Germinal center (tissue), 1 donor: Measurements from ENCODE around the gene ZBTB47.

Experiments
- DNase-seq: peaks from one replicate; pipeline ENCODE4 v3.0.0; 2012; ENCODE audit warnings: mixed read lengths, low spot score

ZBTB47 gene

DNA sequence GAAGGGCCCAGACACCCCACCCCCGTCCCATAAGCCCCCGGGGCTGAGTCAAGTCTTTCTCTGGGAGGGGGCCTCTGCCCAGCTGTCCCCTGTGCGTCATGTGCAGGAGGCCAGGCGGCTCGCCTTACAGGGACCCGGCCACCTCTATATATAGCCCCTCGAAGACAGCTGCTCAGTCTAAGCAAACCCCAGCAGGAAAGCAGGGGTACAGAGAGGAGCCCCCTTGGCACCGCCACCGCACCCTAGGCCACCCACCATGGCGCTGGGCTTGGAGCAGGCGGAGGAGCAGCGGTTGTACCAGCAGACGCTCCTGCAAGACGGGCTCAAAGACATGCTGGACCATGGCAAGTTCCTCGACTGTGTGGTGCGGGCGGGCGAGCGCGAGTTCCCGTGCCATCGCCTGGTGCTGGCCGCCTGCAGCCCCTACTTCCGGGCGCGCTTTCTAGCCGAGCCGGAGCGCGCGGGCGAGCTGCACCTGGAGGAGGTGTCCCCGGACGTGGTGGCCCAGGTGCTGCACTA is 31.9 kb downstream of the ZBTB47 start, which contains the start of gene KLHL40:
TSS of gene KLHL40 (plus strand) at position 175 of the 519 bp plus-strand sequence. CDS start at position 257, 82 bp downstream.
- no peak for DNase-seq

DNA sequence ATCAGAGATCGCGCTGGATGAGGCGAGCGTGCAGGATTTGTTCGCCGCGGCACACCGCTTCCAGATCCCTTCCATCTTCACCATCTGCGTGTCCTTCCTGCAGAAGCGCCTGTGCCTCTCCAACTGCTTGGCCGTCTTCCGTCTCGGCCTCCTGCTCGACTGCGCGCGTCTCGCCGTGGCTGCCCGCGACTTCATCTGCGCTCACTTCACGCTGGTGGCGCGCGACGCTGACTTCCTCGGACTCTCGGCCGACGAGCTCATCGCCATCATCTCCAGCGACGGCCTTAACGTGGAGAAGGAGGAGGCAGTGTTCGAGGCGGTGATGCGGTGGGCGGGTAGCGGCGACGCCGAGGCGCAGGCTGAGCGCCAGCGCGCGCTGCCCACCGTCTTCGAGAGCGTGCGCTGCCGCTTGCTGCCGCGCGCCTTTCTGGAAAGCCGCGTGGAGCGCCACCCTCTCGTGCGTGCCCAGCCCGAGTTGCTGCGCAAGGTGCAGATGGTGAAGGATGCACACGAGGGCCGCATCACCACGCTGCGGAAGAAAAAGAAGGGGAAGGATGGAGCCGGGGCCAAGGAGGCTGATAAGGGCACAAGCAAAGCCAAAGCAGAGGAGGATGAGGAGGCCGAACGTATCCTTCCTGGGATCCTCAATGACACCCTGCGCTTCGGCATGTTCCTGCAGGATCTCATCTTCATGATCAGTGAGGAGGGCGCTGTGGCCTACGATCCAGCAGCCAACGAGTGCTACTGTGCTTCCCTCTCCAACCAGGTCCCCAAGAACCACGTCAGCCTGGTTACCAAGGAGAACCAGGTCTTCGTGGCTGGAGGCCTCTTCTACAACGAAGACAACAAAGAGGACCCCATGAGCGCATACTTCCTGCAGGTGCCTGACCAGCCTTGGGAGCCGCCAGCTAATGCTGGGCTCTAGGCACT is 32.7 kb downstream of the ZBTB47 start:
- DNase-seq = no peak

DNA sequence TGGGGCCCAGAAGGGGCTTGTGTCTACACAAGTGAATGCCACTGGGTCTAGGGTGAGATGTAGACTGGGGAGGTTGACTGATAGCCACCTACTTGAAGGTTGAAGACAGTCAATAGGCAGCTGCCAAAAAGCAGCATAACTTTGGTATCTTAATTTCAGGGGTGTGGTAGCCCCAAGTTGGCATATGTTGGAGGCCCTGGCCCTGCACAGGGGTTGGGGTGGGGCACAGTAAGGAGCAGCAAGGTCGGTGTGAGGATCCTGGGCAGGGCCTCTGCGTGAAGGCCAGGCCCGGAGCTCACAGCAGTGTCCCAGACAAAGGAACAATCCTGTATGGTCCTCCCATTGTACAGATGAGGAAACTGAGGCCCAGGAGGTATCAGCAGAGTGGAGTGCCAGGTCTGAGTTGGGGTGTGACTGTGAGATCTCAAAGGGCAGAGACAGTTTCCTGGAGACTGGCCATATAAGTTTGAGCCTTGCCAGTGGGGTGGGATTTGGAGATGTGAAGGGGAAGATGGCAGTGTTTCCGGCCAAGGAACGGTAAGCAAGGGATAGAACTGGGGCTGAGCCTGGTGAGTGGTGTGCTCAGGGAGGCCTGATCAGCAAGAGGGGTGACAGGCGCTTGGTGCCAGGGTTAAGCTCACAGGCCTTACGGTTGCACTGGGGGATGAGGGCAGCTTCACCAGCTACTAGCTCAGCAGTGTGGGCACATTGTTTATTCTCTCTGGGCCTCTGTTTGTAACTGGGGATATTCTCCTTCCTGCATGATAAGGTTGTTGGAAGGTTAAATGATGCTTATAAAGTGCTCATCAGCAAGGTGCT is 33.5 kb downstream of the ZBTB47 start:
- DNase-seq = no peak

DNA sequence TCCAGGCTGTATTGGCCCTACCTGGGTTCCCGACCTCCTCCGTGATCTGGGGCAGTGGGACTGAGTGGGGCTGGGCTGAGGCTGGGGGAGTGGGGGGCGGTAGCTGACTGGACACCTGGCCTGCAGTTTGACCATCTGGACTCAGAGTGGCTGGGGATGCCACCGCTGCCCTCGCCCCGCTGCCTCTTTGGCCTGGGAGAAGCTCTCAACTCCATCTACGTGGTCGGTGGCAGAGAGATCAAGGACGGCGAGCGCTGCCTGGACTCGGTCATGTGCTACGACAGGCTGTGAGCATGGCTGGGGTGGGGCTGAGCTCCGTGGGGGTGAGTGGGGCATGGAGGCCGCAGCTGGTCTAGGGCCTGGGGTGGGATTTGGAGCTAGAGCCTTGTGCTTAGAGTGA is 34.5 kb downstream of the ZBTB47 start:
- DNase-seq = no peak

DNA sequence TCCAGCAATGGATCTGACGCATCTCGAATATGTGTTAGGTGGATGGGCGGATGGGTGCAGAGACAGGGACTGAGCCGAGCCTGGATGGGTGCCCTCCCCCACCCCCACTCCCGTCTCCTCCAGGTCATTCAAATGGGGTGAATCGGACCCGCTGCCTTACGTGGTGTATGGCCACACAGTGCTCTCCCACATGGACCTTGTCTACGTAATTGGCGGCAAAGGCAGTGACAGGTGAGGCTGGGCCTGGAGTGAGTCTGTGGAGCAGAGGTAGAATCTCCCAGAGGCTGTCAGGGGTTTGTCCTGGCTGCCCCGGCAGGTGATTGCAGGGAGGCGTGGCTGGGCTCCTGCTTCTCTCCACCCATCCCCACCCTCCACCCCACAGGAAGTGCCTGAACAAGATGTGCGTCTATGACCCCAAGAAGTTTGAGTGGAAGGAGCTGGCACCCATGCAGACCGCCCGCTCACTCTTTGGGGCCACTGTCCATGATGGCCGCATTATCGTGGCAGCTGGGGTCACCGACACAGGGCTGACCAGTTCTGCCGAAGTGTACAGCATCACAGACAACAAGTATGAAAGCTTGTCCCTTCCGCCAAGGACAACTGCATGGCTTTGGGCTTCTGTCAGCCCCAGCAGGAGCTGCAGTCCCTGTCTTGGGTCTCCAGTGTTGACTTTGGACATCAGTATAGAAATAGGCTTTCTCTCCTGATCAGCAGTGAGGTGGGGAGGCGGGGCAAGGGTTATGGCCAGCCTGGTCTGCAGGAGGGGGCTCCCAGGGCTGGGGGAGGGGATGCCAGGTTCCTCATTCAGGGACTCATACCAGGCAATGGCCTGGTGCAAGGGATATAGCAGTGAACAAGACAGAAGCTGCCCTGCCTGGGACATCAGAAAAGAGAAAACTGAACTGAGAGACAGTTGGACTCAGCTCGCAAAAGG is 35.3 kb downstream of the ZBTB47 start:
- no peak for DNase-seq

DNA sequence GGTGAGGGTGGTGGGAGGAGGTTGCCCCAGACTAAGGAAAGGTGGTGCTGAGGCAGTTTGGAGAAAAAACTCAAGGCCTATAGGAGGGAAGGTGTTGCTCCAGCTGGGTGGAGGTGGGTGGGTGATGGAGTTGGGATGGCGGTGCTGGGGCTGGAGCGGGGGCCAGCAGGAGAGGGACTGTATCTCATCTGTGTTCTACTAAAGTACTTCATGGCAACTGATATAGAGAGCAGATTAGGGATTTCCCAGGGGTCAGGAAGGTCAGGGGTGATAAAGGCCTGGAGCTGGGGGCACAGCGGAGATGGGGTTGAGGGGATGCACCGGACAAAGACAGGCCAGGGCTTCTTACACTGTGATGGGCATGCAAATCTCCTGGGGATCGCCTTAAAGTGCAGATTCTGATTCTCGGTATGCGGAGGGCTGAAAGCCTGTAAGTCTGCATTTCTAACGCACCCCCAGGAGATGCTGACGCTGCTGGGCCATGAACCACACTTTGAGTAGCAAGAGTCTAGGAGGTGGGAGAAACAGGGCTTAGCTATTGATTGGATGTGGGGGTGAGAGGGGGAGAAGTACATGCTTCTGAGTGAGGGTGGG is 36.0 kb downstream of the ZBTB47 start:
- no peak for DNase-seq

DNA sequence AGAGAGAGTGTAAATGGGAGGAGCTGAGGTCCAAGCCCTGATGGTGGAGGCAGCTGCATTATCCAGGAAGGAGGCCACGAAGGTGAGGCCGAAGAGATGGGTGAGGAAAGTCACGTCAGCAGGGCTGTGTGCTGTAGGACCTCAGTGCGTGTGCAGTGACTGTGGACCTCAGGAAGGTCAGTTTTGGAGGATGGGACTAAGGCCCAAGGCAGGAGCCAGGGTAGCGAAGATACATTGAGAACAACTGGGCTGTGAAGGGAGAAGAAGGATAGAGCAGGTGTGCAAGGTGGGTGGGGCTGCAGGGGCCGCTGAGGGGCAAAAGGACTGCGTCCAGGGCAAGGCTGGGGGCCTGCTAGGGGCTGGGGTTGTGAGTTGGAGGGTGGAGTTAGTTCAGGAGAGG is 36.7 kb downstream of the ZBTB47 start:
- no peak for DNase-seq

DNA sequence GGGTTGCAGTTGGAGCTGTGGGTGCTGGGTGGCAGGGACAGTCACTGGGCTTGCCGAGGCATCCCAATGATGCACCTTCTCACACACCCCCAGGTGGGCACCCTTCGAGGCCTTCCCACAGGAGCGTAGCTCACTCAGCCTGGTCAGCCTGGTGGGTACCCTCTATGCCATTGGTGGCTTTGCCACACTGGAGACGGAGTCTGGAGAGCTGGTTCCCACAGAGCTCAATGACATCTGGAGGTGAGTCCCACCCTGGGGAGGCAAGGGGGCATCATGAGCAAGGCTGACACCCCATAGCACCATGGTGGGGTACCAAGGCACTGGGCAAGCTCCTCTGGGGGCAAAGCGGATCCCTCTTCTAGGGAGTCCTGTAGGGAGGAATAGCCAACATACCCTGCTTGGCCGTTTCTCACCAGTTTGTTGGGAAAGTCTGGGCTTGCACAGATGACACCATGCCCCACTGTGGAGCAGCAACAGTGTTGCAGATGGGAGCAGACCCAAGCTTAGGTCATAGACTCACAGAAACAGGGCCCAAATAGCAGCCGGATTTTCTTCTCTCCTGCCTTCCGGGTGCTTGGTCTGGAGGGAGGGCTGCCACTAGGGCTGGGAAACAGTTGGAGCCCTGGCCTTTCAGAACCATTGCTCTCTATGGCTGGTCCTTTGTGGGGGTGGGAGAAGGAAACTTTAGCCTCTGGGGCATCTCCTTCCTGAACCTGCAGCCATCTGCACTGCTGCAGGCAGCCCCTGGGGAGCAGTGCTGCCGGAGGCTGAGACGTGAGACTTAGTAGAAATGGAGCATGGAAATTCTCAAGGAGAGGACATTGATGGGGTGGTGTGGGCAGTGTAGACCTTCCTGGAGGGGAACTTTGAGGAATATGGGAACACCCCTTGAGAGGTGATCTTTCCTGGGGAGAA is 37.5 kb downstream of the ZBTB47 start:
- DNase-seq = no peak

DNA sequence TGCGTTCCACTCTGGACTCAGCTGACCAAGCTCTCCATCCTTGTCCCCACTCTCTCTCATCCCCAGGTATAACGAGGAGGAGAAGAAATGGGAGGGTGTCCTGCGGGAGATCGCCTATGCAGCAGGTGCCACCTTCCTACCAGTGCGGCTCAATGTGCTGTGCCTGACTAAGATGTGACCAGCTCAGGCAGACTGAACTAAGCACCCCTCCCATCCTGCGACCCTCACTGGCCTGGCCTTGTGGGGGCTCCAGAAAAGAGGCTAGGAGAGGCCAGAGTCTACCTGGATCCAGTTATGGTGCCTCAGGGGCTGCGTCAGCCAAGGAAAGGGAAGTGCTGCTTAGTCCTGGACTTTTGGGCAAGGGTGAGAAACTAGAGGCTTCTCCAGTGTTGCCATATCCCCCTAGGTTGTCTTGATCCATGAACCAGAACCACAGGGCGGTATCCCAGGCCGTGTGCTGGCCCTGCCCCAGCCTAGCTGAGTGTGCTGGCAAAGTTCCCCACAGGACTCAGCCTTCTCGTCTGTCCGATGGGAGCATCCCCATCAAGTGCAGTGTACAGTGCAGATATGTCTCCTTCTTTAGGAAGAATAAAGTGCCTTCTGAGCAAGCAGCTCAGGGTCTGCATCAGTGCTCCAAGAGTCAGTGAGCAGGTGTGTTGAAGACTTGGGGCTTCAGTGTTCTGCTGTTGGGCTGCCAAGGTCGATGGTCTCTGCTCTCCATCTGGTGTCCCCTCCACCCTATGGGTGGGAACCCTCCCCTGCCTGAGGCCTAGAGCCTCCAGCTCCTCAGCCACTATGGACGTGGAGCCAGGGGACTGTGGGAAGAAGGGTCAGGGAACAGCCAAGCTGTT is 38.5 kb downstream of the ZBTB47 start:
- DNase-seq = no peak

DNA sequence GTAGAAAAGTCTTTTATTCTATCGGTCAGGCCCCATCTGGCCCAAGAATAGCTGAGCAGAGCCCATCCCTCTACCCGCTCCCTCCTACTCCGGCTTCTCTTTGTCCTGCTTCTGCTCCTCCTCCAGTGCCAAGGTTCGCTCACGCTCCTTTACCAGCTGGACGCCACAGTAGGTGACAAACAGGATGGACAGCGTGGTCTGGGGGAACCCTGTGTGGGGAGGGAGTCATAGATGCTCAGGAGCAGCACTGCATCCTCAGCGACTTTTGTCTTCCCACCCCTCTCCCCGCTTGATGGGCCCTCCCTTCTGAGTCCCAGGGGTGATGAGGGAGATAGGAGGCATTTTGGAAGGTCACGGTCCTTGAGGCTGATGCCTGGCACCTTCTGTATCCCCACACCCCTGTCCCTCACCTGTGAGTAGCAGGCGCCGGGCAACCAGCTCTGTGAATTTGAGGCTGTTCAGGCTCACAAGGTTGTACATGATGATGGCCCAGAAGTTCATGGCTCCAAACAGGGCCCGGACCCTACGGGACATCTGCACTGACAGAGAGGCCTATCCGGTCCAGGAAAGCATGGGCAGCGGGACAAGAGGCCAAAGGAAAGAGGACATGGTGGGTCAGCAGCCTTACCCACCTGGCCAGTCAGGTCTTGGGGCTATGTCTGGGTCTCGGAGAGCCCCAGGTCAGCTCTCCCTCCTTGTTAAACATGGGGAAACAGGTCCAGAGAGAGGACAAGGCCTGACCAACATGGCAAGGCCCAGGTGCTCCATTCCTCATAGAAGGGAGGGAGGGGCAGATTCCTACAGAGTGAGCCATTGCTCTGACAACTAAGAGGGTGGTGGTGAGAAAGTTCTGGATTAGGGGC is 39.4 kb downstream of the ZBTB47 start:
- DNase-seq = no peak

DNA sequence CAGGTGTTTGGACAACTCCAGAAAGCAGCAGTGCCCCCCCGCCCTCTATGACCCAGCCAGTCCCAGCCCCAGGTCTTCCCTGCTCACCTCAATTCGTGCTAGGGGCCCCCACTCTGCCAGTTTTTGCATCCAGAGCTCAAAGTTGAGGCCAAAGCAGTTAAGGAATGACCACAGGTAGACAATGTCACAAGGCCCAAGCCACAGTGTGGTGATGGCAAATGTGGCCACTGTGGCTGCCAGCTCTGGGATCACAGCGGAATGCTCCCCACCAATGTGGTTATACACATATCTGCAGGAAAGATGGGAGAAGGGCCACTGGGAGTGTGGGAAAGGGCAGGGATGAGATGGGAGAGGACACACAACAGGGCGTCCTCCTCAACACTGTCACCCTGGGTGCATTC is 40.0 kb downstream of the ZBTB47 start:
- DNase-seq = no peak

DNA sequence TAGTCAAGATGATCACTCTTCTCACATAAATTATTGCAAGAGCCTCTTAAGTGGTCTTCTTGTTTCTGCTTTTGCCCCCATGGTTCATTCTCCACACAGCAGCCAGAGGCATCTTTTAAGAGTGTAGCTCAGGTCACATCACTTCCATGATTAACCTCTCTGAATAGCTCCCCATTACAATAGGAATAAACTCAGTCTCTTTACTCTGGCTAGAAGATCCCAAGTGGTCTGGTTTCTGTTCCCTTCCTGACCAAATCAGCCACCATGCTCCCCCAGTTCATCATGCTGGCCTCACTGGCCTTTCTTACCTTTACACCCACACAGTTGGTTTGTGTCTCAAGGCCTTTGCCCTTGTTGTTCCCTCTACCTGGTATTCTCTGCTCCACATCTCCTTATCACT is 40.9 kb downstream of the ZBTB47 start:
- no peak for DNase-seq

DNA sequence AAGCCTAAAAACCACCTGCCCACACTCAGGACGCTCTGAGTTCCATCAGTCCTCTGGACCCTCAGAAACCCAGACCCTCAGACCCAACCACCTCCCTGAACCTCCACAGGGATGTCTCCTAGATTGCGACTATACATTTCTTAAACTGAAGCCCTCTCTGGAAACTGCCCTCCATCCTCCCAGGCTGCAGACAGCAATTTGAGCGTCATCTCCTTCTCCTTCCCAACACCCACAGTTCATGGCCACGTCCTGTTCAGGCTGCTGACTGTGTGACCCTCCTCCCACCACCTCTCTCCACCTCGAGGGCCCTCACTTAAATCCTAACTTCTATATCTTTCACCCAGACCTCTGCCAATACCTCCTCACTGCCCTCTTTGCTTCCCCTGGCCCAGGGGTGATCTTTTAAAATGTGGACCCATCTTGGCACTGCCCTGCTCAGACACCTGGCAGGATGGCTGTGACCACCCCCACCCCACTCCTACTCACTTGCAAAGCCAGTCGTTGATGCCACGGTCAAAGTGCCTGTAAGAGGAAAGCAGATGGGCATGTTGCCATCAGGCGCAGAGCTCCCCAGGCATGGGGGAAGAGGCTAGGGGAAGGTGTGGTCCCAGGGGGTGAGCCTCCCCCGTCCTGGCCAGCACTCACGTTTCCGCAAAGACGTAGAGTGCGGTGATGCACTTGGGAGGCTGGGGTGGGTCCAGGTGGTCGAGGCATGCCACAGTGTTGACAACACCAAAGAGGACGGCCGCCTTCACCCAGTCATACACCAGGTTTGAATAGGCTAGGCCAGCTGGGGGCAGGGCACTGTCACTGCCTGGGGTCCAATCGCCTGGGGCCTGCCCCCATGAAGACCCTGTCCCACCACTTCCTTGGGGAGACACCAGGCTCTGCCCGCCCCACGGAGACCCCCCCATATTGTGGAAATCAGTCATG is 43.1 kb downstream of the ZBTB47 start:
- no peak for DNase-seq

DNA sequence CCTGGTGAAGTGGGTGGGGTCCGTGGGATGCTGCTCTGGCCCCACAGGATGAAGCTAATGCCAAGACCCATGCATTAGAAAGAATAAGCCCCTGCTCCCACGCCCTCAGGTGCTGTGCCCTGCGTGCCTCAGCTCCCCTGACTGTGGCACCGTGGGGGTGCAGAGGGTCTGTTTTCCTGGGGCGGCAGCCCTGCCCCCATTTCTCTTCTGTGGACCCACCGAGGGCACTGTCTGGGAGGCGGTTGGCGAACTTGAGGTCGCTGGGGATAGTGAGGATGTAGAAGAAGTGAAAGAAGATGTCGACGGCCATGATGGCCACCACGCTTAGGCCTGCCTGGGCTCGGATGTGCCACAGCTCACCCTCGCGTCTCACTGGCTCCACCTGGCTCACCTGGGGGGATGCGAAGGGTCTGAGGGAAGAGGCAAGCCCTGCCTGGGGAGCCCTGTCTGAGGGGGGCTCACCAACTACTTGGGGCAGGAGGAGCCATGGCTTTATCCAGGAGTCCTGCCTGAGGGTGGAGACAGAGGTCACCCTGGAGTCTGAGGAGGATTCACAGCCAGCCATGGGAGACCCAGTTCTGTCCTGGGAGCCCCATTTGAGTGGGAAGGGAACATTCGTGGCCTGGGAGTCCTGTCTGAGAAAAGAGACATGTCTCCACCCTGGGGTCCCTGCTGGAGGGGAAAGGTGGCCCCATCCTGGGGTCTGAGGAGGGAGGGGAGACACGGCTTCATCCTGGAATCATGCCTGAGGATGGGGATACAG is 44.0 kb downstream of the ZBTB47 start:
- no peak for DNase-seq

DNA sequence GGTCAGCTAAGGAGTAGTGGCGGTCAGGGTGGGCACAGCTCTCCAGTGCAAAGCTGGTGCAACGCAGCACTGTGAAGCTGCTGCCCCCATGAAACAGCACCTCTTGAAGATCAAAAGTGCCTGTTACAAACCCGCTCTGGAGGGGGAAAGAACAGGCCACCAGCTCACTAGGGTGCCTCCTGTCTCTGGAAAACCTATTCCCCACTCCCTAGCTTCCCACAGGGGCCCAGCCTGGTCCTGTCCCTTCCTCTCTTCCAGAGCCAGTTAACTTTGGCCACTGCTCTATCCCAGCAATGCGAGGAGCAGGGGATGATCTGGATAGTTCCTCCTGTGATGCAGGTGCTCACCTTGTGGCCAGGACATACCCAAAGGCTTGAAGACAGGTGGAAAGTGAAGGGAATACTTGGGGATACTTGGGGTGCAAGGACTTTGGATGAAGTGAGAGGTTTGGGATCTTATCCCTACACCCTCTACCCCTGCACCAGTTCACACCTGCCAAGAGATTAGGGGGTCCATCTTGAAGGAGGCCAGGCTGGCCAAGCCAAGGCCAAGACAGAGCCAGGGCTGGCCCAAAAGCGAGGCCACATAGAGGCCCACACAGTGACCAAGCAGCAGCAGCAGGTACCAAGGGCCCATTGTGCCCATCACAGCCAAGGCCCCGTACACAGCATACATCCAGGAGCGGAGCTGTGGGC is 44.9 kb downstream of the ZBTB47 start:
- no peak for DNase-seq

DNA sequence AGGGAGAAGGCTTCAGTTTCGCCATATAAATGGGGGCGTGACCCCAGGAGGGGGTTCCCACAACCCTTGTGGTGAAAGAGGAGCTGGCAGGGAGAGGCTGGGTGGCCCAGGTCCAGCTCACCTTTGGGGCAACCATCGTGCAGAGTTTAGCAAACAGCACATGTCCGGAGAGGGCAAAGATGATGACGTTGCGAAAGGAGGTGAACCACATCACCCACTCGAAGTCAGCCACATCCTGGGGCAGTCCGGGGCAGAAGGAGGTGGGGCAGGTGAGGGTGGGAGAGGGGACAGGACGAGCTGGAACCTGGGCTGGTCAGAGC is 45.4 kb downstream of the ZBTB47 start:
- no peak for DNase-seq
